ENCODE data around the gene ADAM15.

The ADAM15 gene

DNA sequence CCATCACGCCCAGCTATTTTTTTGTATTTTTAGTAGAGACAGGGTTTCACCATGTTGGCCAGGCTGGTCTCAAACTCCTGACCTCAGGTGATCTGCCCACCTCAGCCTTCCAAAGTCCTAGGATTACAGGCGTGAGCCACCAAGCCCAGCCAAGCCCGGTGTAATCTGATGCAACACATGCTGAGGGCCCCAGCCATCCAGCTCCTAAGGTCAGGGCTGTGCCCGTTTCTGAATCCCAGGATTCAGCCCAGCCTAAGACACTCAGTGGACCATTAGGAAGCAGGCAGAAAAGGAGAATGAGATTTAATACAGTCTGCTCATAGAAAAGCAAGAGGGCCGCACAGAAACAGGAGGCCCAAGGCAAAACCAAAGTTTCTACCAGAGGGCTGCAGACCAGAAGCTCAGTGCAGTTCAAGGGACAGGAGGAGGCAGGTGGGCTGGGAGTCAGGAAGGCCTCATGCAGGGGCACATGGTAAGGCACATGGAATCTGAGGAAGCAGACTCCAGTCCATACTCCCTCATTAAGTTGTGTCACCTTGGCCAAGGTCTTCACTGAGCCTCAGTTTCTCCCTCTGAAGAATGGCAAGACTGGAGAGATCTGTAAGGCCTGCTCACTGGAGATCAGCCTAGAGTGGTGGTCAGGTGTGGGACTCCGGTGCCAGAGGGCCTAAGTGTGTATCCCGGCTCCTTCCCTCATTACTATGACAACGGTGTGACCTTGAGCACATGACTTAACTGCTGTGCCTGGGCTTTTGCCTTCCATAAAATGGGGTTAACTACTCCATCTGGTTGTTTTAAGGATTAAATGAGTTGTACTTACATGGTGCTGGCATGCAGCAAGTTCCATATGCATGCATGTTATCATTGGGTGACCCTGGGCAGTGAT lies 2.4 kb upstream of the ADAM15 start:
- no peak for DNase-seq (ENCODE audit: low read depth)
- TF ChIP-seq, protein P1, sequence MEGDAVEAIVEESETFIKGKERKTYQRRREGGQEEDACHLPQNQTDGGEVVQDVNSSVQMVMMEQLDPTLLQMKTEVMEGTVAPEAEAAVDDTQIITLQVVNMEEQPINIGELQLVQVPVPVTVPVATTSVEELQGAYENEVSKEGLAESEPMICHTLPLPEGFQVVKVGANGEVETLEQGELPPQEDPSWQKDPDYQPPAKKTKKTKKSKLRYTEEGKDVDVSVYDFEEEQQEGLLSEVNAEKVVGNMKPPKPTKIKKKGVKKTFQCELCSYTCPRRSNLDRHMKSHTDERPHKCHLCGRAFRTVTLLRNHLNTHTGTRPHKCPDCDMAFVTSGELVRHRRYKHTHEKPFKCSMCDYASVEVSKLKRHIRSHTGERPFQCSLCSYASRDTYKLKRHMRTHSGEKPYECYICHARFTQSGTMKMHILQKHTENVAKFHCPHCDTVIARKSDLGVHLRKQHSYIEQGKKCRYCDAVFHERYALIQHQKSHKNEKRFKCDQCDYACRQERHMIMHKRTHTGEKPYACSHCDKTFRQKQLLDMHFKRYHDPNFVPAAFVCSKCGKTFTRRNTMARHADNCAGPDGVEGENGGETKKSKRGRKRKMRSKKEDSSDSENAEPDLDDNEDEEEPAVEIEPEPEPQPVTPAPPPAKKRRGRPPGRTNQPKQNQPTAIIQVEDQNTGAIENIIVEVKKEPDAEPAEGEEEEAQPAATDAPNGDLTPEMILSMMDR (IDR thresholded peaks at IDR 0.05; ENCODE audit: low read length, missing control alignments) = no peak
- H3K4me3 ChIP-seq (replicated peaks; ENCODE audit: low read depth, low read length) = no peak overlapping the region

DNA sequence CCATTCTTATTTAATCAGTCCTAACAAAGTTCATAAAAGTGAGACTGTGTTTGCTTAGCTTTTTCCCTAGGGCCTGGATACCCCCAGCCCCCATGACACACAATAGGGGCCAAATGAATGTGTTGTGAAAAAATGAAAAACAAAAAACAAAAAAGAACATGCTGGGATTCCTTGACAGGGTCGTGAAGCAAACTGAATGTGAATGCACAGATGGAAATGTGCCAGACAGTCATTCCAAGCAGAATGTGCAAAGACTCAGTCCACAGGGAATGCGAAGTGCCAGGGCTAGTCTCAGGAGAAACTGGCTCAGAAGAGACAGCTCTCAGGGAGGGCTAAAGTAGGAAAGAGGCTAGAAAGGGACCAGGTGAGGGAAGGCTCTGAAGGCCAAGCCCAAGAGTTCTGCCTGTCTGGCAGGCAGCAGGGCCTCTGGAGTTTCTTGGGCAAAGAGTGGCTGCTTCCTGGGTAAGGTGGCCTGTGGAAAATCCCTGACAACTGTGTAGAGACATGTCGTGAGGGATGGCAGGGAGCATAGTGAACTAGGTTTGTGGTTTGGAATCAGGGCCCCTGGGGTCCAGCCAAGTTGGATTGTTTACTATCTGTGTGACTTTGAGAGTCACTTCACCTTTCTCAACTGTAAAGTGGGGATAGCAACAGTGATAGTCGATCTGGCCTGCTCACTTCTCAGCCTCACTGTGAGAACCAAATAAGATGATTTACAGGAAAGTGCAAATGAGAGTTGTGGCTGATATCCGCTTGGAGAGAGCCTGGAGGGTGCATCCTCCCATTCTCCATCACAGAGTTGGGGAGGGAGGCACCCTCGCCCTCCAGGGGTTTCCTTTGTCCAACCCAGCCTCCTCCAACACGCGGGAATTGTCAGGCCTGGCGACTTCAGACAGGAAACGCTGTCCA lies 1.2 kb upstream of the ADAM15 start:
- H3K4me3 ChIP-seq (replicated peaks; ENCODE audit: low read depth, low read length) = peak overlapping the region; percentile 70
- TF ChIP-seq, protein P1 (IDR thresholded peaks at IDR 0.05; ENCODE audit: low read length, missing control alignments) = no peak
- DNase-seq (ENCODE audit: low read depth) = peak; percentile 47

DNA sequence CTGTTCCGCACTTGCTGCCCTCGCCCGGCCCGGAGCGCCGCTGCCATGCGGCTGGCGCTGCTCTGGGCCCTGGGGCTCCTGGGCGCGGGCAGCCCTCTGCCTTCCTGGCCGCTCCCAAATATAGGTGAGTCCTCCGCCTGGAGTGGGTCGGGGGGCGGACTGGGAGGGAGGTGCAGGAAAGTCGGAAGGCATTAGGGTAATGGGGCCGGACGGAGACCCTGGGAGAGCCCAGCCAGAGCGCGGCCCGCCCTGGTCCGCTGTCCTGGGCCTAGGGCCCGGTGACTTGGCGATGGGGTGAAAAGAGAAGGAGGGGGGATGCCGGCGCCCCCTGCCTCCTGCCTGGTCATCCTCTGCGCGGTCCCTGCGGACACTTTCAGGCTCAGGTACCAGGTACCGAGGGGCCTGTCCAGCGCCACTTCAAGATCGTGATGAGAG lies 243 bp downstream of the ADAM15 start:
- H3K4me3 ChIP-seq (replicated peaks; ENCODE audit: low read depth, low read length) = peak overlapping the region; percentile 70
- DNase-seq (ENCODE audit: low read depth) = no peak
- TF ChIP-seq, protein P1 (IDR thresholded peaks at IDR 0.05; ENCODE audit: low read length, missing control alignments) = no peak

DNA sequence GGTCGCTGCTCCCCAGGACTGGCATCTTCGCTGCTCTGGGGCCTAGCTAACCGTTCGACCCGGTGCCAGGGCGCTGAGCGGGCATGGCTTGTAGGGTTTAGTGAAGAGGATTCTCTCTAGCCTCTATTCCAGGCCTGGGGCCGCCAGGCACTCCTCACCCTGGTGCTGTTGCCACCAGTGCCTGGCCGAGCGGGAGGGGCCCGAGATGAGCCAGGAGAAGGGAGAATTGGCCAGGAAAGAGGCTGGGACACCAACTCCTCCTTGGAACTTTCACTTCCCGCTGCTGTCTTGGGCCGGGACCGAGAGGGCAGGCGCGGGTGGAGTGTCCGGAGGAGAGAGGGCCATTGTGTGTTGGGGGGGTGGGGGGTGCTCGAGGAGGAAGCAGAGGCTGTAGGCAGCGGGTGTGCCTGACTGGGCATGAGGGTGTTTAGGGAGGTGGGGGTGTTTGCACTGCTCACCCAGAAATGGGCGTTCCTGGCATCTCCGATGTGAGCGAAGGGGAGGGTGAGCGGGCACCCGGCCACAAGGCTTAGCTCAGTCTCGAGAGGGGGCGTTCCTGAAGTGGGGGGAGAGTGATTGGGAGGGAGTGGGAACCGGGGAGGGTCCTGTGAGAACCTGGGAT lies 772 bp downstream of the ADAM15 start:
- DNase-seq (ENCODE audit: low read depth) = peak; percentile 29
- TF ChIP-seq, protein P1 (IDR thresholded peaks at IDR 0.05; ENCODE audit: low read length, missing control alignments) = no peak
- peak overlapping the region; percentile 70 for H3K4me3 ChIP-seq (replicated peaks; ENCODE audit: low read depth, low read length)

DNA sequence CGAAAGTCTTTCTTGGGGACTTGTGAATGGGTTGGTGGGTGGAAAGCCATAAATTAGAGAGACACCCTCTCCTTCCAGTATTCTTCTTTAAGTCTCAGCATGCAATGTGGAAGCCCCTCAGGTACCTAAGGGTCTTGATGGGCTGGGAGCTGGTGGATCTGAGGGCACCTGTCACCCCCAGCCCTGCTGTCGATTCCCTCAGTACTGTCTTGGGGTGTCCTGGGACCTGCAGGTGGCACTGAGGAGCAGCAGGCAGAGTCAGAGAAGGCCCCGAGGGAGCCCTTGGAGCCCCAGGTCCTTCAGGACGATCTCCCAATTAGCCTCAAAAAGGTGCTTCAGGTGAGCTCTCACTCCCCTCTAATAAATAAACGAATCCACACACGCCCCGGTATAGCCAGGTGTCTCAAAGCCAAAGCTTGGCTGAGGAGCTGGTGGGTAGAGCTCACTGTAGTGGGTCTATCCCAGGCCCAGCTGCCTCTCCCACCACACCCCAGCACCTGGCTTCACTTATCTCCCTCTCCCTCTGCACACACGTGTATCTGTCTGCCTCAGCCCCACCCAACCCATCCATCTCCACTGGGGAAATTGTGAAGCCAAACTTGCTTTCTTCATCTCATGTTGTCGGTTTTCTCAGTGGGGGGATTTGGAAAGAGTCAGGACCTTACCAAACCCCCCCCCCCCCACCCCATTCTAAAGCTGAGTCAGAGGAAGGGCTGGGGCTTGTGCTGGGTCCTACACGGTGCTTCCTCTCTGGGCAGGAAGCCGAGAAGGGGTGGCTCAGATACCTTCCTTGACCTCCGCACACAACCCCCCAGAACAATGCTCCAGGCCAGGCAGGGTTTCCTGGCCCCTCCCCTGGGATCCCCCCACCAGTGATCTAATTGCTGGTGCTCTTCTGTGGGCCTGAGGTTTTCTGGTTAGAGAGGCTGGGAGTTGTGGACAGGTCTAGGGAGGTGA lies 1.6 kb downstream of the ADAM15 start:
- no peak for DNase-seq (ENCODE audit: low read depth)
- H3K4me3 ChIP-seq (replicated peaks; ENCODE audit: low read depth, low read length) = peak overlapping the region; percentile 70
- TF ChIP-seq, protein P1 (IDR thresholded peaks at IDR 0.05; ENCODE audit: low read length, missing control alignments) = peak; percentile 33

Measured in fibroblast of pulmonary artery (primary cell).